Esophagus muscularis mucosa (tissue), 4 donors: ENCODE results near the gene AFAP1L2. TPM values are rescaled to one million over a fixed set of nuclear protein-coding genes. Genes with fewer than 3 reads are reported as not detected.
A peak's percentile ranks its signal among the peaks of the same experiment; 100 is the strongest.

Experiments used
- DNase-seq: peaks from one replicate; pipeline ENCODE4 v3.0.0-alpha.2; 2017; ENCODE audit errors: extremely low spot score
- H3K27ac ChIP-seq, 4 donors: fragments of 200-600 bp; sonication (generic); replicated peaks in 1 of 4; 1 replicate in 3 of 4; 2 replicates in 1 of 4; pipeline ENCODE4 v1.5.1; 2016 to 2019; ENCODE audit warnings: mild to moderate bottlenecking in 1 of 4
- H3K27me3 ChIP-seq, 4 donors: fragments of 200-600 bp; sonication (generic); one replicate each; pipeline versions ENCODE4 v1.5.1 to v1.6.0; 2016 to 2019
- H3K36me3 ChIP-seq, 4 donors: fragments of 200-600 bp; sonication (generic); one replicate each; pipeline ENCODE4 v1.5.1; 2016 to 2019
- H3K4me1 ChIP-seq, 4 donors: fragments of 200-600 bp; sonication (generic); one replicate each; pipeline ENCODE4 v1.5.1; 2016 to 2019
- H3K4me3 ChIP-seq, 4 donors: fragments of 200-600 bp; sonication (generic); 1 replicate in 2 of 4; 2 replicates in 2 of 4; pipeline ENCODE4 v1.5.1; 2016 to 2019; ENCODE audit warnings: mild to moderate bottlenecking in 4 of 4, moderate library complexity in 1 of 4
- H3K9me3 ChIP-seq, 4 donors: fragments of 200-600 bp; sonication (generic); 1 replicate in 3 of 4; 2 replicates in 1 of 4; pipeline ENCODE4 v1.5.1; 2016 to 2019
- CTCF ChIP-seq, 3 experiments: fragments of 200-600 bp in 2 of 3; fragments of 450-650 bp in 1 of 3; sonication (generic) in 2 of 3; IDR thresholded peaks; one replicate each; pipeline ENCODE4 v1.5.1; 2017 to 2019; ENCODE audit warnings: antibody characterized with exemption in 3 of 3, mild to moderate bottlenecking in 2 of 3, moderate library complexity in 1 of 3
- EP300 ChIP-seq: sonication (generic); formaldehyde crosslinking; IDR thresholded peaks from one replicate; pipeline ENCODE4 v1.6.1; 2017; ENCODE audit warnings: antibody characterized with exemption
- POLR2A ChIP-seq: fragments of 450-650 bp; IDR thresholded peaks from one replicate; pipeline ENCODE4 v1.6.1; 2017; ENCODE audit warnings: antibody characterized with exemption, moderate library complexity, mild to moderate bottlenecking, low read depth
- POLR2AphosphoS5 ChIP-seq, 2 donors: sonication (generic); formaldehyde crosslinking; IDR thresholded peaks; one replicate each; pipeline ENCODE4 v1.6.1; 2017; ENCODE audit warnings: antibody characterized with exemption in 2 of 2
- WGBS: methylation state at CpG from one replicate; pipeline ENCODE4 v1.1.5; 2018; 5-methylcytosine and 5-hydroxymethylcytosine counted together
- intact Hi-C: fragments of 100-400 bp; cut with DNase I; formaldehyde crosslinking; loops from one replicate; pipeline ENCODE4 v1.15.1; 2023
- total RNA-seq, 4 donors: library from RNA; depleted of rRNA; stranded (reverse); fragments of >200 nt; gene quantifications; one replicate each; pipeline versions ENCODE4 v1.1.0 to v1.2.1, GENCODE V29; 2016

The AFAP1L2 gene
- total RNA-seq, 4 donors from 2014 or later = 18.5 to 23.2 (median 19.9) TPM

- H3K27me3 ChIP-seq = peaks cover 0 to 7% (median 0%) of the 10 kb centered on the region in 4 donors
- H3K4me3 ChIP-seq = peak overlapping the region; percentile 18 to 44 (median 26)
- no peaks in the 10 kb centered on the region for H3K36me3 ChIP-seq
- no peak for DNase-seq
- peaks cover 30 to 91% (median 82%) of the 10 kb centered on the region in 4 donors for H3K4me1 ChIP-seq
- no peak for TF ChIP-seq POLR2A
- no peak for TF ChIP-seq CTCF (IDR thresholded peaks at IDR 0.05)
- peak in 1 of 2 donors; percentile 13 for TF ChIP-seq POLR2AphosphoS5 (IDR thresholded peaks at IDR 0.05)
- no peak for TF ChIP-seq EP300
- intact Hi-C loops = no loop called here
- WGBS = 42% methylated on average over 6 of the region's 6 CpGs
- H3K27ac ChIP-seq = peak overlapping the region; percentile 43 to 78 (median 48)
- no peaks in the 10 kb centered on the region for H3K9me3 ChIP-seq
Measured at GRCh38 chr10:114397651-114398145, 6.6 kb downstream of the AFAP1L2 start.

- peaks cover 36 to 91% (median 83%) of the 10 kb centered on the region in 4 donors for H3K4me1 ChIP-seq
- intact Hi-C loops = no loop called here
- no peak for TF ChIP-seq CTCF (IDR thresholded peaks at IDR 0.05)
- no peak for TF ChIP-seq POLR2A
- TF ChIP-seq EP300 = no peak
- no peak for TF ChIP-seq POLR2AphosphoS5 (IDR thresholded peaks at IDR 0.05)
- no peak overlapping the region for H3K4me3 ChIP-seq
- no peaks in the 10 kb centered on the region for H3K9me3 ChIP-seq
- no peaks in the 10 kb centered on the region for H3K36me3 ChIP-seq
- peaks cover 0 to 4% (median 0%) of the 10 kb centered on the region in 4 donors for H3K27me3 ChIP-seq
- WGBS = 85% methylated on average over 2 of the region's 2 CpGs
- H3K27ac ChIP-seq = peak overlapping the region in 3 of 4 donors; percentile 45 to 78 (median 52)
- DNase-seq = no peak
Measured at GRCh38 chr10:114396464-114396863, 7.8 kb downstream of the AFAP1L2 start.

- Histone ChIP-seq H3K27ac (peak overlapping the region in 1 of 4 donors; percentile 78), H3K4me3 (no peak overlapping the region), H3K27me3 (peaks cover 0 to 4% (median 0%) of the 10 kb centered on the region in 4 donors), H3K4me1 (peaks cover 34 to 91% (median 83%) of the 10 kb centered on the region in 4 donors), H3K9me3 (no peaks in the 10 kb centered on the region), H3K36me3 (no peaks in the 10 kb centered on the region)
- WGBS = 71% methylated on average over 6 of the region's 6 CpGs
- intact Hi-C loops = no loop called here
- TF ChIP-seq POLR2A (no peak), CTCF (IDR thresholded peaks at IDR 0.05) (no peak), EP300 (no peak), POLR2AphosphoS5 (IDR thresholded peaks at IDR 0.05) (no peak)
- DNase-seq = no peak
Measured at GRCh38 chr10:114395366-114396022, 8.8 kb downstream of the AFAP1L2 start.

- Histone ChIP-seq H3K4me3 (no peak overlapping the region), H3K27ac (peak overlapping the region; percentile 39 to 63 (median 52)), H3K36me3 (no peaks in the 10 kb centered on the region), H3K27me3 (peaks cover 0 to 4% (median 0%) of the 10 kb centered on the region in 4 donors), H3K9me3 (no peaks in the 10 kb centered on the region), H3K4me1 (peaks cover 27 to 89% (median 79%) of the 10 kb centered on the region in 4 donors)
- no peak for TF ChIP-seq CTCF (IDR thresholded peaks at IDR 0.05)
- no peak for TF ChIP-seq EP300
- TF ChIP-seq POLR2A = no peak
- WGBS = 68% methylated on average over 5 of the region's 6 CpGs
- intact Hi-C loops = no loop called here
- DNase-seq = no peak
Measured at GRCh38 chr10:114394531-114394930, 9.8 kb downstream of the AFAP1L2 start.
